ENCODE measurements around the gene OXER1.

DNA sequence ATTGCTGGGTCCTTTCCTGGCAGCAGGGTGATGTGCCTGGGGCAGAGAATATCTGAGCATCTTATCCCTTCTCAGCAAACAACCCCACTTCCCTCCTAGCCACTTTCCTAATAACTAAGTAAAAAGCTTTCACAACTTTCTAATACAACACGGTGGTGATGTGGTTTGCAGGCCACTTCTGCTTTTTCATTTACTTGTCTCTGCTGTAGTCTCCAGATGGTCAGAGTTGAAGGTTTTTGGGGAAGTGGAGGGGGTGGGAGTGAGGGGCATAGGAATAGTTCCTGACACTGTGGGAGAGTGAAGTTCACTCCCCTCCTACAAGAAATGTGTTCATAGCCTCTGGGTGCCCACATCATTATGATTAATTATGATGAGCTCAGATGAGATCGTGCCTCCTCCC lies 11.6 kb downstream of the OXER1 start:
- TF ChIP-seq ZNF124 (CRISPR knock-in tag; IDR thresholded peaks at IDR 0.05) (no peak), XRCC3 (IDR thresholded peaks at IDR 0.05) (no peak), CBX2 (IDR thresholded peaks at IDR 0.05; ENCODE audit: insufficient read depth, low read length, poor library complexity, severe bottlenecking) (no peak), EZH2 (IDR thresholded peaks at IDR 0.05; ENCODE audit: borderline replicate concordance, low read depth, low read length) (no peak), ZKSCAN1 (IDR thresholded peaks at IDR 0.05; ENCODE audit: low read depth, low read length) (no peak), FOXM1 (IDR thresholded peaks at IDR 0.05; ENCODE audit: low read depth) (no peak), FOXM1 (CRISPR knock-in tag; IDR thresholded peaks at IDR 0.05; ENCODE audit: low read depth) (no peak)
- TF ChIP-seq, protein P1, sequence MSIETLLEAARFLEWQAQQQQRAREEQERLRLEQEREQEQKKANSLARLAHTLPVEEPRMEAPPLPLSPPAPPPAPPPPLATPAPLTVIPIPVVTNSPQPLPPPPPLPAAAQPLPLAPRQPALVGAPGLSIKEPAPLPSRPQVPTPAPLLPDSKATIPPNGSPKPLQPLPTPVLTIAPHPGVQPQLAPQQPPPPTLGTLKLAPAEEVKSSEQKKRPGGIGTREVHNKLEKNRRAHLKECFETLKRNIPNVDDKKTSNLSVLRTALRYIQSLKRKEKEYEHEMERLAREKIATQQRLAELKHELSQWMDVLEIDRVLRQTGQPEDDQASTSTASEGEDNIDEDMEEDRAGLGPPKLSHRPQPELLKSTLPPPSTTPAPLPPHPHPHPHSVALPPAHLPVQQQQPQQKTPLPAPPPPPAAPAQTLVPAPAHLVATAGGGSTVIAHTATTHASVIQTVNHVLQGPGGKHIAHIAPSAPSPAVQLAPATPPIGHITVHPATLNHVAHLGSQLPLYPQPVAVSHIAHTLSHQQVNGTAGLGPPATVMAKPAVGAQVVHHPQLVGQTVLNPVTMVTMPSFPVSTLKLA (conservative IDR thresholded peaks at IDR 0.05), result no peak
- TF ChIP-seq, protein P2, sequence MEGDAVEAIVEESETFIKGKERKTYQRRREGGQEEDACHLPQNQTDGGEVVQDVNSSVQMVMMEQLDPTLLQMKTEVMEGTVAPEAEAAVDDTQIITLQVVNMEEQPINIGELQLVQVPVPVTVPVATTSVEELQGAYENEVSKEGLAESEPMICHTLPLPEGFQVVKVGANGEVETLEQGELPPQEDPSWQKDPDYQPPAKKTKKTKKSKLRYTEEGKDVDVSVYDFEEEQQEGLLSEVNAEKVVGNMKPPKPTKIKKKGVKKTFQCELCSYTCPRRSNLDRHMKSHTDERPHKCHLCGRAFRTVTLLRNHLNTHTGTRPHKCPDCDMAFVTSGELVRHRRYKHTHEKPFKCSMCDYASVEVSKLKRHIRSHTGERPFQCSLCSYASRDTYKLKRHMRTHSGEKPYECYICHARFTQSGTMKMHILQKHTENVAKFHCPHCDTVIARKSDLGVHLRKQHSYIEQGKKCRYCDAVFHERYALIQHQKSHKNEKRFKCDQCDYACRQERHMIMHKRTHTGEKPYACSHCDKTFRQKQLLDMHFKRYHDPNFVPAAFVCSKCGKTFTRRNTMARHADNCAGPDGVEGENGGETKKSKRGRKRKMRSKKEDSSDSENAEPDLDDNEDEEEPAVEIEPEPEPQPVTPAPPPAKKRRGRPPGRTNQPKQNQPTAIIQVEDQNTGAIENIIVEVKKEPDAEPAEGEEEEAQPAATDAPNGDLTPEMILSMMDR (IDR thresholded peaks at IDR 0.05 in 2 of 3, conservative IDR thresholded peaks at IDR 0.05 in 1 of 3; ENCODE audit: insufficient read depth in 2 of 3, low read depth in 1 of 3, low read length in 3 of 3), result no peak
